Right forelimb (tissue), 1 donor: Measurements from ENCODE around the gene MYO3B.

Experiments used
- DNase-seq: peaks from one replicate; pipeline ENCODE4 v3.0.0-alpha.2; 2018

MYO3B gene, protein sequence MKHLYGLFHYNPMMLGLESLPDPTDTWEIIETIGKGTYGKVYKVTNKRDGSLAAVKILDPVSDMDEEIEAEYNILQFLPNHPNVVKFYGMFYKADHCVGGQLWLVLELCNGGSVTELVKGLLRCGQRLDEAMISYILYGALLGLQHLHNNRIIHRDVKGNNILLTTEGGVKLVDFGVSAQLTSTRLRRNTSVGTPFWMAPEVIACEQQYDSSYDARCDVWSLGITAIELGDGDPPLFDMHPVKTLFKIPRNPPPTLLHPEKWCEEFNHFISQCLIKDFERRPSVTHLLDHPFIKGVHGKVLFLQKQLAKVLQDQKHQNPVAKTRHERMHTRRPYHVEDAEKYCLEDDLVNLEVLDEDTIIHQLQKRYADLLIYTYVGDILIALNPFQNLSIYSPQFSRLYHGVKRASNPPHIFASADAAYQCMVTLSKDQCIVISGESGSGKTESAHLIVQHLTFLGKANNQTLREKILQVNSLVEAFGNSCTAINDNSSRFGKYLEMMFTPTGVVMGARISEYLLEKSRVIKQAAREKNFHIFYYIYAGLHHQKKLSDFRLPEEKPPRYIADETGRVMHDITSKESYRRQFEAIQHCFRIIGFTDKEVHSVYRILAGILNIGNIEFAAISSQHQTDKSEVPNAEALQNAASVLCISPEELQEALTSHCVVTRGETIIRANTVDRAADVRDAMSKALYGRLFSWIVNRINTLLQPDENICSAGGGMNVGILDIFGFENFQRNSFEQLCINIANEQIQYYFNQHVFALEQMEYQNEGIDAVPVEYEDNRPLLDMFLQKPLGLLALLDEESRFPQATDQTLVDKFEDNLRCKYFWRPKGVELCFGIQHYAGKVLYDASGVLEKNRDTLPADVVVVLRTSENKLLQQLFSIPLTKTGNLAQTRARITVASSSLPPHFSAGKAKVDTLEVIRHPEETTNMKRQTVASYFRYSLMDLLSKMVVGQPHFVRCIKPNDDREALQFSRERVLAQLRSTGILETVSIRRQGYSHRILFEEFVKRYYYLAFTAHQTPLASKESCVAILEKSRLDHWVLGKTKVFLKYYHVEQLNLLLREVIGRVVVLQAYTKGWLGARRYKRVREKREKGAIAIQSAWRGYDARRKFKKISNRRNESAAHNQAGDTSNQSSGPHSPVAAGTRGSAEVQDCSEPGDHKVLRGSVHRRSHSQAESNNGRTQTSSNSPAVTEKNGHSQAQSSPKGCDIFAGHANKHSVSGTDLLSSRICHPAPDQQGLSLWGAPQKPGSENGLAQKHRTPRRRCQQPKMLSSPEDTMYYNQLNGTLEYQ (N-terminal part only)

GRCh38 chr2:170177950-170178781 lies at the start of gene MYO3B:
Gene MYO3B, plus strand, starts transcription at chr2:170178147. Its CDS starts 141 bp downstream, at chr2:170178288.
- no peak for DNase-seq

DNA sequence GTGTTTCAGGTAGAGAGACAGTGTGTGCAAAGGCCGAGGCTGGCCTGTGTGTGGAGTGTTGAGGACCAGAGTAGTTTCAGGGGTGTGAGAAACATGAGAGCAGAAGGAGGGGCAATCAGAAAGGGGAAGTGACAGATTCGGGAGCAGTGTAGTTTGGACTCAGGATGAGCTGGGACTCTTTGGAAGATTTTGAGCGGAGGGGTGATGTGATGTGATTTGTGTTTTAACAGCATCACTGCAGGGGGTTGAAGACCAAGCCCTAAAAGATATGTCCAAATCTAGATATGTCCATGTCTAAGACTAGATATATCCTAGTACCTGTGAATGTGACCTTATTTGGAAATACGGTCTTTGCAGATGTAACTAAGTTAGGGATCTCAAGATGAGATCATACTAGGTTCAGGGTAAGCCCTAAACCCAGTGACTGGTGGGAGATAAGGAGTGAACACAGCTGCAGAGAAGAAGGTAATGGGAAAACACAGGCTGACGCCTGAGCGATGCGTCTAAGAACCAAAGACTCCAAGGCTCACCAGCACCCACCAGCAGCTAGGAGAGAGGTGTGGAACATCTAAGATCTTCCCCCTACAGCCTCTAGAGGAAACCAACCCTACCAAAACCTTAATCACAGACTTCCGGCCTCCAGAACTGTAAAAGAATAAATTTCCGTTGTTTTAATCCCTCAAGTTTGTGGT lies 38.5 kb upstream of the MYO3B start:
- DNase-seq = no peak

DNA sequence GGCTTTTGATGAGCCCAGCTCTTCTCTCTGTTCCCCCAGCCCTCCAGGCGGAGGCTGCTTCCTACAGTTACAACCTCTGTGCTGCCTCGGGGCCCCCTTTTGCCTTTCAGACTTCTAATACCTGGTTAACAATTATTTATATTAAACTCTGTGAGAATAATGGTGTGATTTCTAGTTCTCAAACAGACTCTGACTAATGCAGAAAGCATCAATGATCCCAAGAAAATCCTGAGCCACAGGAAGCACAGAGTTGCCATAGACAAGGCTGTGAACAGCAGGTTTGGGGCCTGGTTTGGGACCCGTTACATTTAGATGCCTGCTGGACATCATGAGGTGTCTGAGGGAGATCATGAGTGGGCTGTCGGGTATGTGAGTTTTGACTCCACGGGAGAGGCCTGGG lies 37.4 kb upstream of the MYO3B start:
- DNase-seq = no peak

GRCh38 chr2:170141865-170142264 lies 36.1 kb upstream of the MYO3B start:
- no peak for DNase-seq

DNA sequence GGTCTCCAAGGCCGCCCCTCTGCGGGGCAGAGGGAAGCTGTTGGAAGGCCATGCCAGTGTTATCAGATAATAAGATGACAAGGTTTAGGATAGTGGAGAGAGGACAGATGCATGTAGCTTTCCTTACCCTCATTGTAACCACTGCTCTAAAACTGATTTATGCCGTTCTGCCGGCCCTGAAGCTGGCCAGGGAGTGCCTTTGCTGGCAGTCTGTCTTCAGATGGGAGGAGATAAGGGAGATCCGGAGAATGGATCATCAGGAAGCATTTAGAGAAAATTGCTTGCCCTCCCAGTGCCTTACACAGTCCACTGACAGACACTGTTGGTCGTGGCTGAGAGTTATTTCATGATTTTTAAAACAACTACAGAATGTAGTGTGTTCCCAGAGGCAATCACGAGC lies 35.4 kb upstream of the MYO3B start:
- DNase-seq = no peak

DNA sequence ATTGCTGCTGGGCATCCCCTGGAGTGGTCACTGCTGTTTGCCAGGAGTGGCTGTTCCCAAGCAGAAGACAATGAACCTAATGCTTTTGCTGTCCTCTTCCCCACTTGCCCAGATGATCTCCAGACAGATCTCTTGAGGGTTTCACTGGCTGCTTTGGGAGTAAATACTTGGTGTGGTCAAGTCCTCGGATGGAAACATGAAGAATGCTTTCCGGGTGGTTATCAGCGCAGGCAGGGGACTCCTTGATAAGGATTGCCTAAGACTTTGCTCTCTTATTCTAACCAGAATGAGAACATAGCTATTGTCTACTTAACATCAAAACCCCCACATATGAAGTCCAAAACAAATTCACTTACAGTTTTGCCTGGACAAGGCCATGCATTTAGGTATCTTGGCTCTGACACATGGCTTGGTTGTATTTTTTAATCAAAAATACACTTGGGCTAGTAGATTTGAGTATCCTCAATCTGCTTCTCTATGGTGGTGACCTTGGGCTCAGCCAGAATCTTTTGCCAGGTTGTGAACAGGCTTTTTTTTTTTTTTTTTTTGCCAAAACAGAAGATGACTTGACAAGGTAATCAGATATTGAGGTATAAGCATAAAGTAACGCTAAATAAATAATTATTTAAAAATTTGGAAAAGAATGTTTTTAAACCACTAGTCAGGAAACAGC lies 34.8 kb upstream of the MYO3B start:
- no peak for DNase-seq

DNA sequence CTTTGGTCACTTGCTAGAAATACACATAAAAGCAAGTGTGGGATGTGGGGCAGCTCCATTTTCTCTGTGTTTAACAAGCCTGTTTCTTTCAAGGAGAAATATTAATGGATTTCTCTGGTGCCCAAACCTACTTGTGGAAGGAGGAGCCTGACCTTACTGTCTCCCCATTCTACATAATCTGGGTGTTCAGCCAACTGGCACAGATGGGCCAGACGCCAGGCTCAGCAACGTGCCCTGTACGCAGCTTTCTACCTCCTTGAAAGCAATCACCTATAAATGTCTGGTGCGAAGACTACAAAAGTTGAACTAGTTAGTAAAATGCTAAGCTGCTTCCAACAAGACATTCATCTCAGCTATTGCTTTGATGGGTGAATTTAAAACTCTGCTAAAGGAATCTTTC lies 33.2 kb upstream of the MYO3B start:
- no peak for DNase-seq

DNA sequence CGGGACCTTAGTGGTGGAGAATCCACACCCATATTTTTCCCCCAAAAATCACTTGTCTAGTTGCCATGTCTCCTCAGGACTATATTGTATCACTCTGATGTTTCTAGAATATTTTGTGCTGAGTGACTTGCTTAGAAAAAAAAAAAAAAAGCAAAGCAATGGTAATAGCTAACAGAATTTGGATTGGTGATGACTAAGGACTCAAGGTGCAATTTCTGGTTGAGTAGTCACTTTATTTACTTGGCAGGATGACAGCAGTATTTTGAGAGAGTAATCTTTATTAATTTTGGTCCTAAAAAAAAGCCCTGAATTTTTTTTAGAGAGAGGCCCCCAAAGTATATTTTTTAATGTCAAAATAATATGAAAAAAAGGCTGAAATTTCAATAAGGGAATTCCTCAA lies 32.8 kb upstream of the MYO3B start:
- DNase-seq = no peak

DNA sequence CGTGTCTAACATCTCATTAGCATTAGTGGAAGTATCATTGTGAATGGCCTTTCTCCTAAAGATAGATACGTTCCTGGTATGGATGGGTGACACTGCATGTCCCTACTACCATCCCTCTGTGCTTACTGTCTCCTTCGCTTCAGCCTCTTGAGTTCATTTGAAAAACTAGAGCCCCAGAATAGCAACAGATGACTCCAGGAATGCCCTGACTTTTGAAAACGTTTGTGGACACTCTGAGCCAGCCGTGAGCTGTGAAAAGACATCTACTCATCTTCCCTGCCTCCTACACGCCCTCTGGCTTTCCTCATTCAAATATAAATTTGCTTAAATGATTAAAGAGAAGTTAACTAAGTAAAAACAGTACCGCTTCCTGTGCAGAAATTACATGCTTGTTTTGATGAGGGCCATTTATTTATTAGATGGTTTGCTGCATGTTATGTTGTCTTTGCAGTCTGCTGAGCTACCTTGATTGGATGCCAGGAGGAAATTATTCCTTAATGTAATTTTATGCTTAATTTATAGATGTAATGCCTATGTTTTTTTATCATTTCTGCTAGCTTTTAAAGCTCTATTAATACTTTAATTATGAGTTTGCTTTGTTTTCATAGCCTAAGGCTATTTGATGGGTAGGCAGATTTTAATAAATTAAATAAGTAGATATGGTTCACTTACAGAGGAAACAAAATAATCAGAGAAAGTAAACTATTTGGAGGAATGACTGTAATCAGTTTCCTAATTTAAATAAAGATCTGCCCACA lies 32.1 kb upstream of the MYO3B start:
- no peak for DNase-seq

DNA sequence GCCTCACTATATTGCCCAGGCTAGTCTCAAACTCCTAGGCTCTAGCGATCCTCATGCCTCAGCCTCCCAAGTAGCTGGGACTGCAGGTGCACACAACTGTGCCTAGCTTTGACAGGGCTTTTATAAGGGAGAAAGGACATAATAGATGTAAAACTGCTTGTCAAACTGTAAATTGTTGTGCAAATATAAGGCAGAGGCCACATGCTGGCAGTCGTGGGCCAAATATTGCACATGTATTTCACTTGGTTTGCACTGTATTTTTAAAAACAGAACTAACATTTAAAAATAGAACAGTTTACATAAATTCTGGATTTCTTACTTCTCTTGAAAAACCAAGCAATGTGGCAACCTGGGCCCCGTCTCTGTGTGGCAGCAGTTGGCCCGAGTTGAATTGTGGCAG lies 31.2 kb upstream of the MYO3B start:
- DNase-seq = no peak

DNA sequence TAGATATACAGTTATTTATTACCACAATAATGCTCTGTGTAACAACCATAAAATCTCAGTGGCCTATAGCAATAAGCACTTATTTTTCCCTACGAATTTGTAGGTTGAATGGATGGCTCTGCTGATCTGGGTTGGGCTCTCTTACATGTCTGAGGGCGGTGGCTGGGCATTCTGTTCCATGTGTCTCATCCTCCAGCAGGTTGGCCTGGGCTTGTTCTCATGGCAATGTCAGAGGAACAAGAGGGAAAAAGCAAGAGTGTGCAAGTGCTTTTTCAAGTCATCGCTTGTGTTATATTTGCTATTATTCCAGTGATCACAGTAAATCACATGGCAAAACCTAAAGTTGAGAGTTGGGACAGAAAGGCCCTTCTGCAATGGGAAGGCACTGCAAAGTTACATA lies 30.4 kb upstream of the MYO3B start:
- DNase-seq = no peak

GRCh38 chr2:170148161-170148560 lies 29.8 kb upstream of the MYO3B start:
- DNase-seq = no peak

GRCh38 chr2:170152421-170152820 lies 25.5 kb upstream of the MYO3B start:
- DNase-seq = no peak

DNA sequence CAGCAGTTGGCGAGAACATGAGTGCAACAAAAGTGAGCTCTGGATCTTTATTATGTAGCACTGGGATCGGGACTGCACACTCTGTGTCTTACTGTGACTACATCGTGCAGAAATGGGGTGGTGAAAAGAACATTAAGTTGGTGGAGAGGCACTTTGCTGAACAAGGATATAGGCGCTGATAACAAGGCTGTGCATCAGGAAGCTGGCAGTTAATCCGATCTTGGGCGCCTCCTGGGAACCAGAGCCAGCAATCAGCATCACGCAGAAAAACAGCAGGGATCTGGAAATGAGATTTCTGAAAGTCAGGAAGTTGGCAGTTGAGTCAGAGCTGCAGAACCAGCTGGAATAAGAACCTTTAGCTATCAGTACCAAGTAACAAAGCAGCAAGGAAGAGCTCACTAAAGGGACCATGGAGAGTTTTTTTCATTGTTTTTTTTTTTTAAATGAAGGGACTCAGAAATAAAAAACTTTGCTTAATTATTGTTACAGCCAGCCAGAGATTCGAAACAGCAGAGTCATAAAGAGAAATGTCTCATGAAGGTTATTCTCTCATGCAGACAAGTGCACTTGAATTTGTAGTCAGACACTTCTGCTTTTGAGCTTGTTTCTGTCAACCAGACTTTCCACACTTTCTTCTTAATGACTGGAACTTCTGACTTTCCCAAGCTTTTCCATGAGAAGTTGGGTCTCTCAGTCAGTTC lies 22.8 kb upstream of the MYO3B start:
- DNase-seq = no peak

DNA sequence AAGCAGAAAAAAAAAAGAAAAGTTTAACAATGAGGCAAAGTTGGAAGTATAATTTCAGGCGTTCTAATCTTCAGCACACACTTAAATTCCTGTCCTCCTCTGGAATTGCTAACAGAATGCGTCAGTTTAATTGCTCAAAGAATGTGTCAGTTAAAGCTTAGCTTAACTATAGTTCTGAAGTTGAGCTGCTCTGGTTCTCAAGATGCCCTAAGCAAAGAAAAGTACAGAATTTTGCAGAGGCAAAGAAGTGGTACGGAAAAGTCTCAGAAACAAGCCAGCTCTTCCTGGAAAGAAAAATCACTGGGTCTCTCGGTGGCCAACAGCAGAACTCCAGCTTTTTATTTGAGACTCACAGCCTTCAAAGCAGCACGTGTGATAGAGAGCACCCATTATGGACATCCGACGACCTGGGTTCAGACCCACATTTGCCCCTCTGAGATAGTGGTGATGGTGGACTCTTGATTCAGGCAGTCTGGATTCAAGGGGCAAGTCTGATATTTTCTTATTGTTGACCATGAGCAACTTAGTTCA lies 22.2 kb upstream of the MYO3B start:
- DNase-seq = no peak

DNA sequence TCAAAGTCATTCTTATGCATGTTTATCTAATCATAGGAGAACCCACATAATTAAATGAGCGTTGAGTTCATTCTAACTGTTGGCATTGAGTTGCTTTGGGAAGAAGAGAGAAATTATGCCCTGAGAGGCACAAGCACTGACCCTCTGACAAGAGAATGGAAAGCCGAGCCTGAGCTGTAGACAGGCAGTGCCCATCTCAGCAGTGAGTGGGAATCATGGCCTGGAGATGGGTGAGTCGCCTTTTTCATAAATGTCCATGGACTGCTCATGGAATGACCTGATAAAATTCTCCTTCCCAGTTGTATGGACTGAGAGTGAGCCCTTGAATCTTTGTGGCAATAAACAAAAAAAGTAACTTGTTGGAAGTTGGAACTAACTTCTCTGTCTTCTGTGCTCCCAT lies 21.4 kb upstream of the MYO3B start:
- no peak for DNase-seq

GRCh38 chr2:170157025-170157684 lies 20.8 kb upstream of the MYO3B start:
- DNase-seq = no peak

GRCh38 chr2:170159060-170159459 lies 18.9 kb upstream of the MYO3B start:
- no peak for DNase-seq
